Panc1 (cell line): ENCODE measurements around the gene RPN2. TPM values are rescaled to one million over a fixed set of nuclear protein-coding genes. Genes with fewer than 3 reads are reported as not detected.

ENCODE experiments used
- ATAC-seq: fragments of 200-7000 bp; cut with Tn5 transposase; 2 replicates; pipeline ENCODE4 v1.9.1; 2020; ENCODE audit warnings: mild to moderate bottlenecking, moderate library complexity
- BruUV-seq: library from RNA; stranded (reverse); fragments of 400-500 nt; replicated peaks from 2 replicates; lab custom pipeline; 2021; lab: Mats Ljungman, UMichigan
- CTCF ChIA-PET: fragments of 300-600 bp; sonication (Branson Sonifier 250); formaldehyde crosslinking; loops from one replicate; lab custom pipeline; 2022; ENCODE audit warnings: antibody characterized with exemption; lab: Charles Lee
- POLR2A ChIA-PET: fragments of 300-600 bp; sonication (Branson Sonifier 250); formaldehyde crosslinking; loops from one replicate; lab custom pipeline; 2022; ENCODE audit warnings: antibody characterized with exemption; lab: Charles Lee
- DNase-seq: peaks from one replicate; pipeline ENCODE4 v3.0.0-alpha.2; 2010; ENCODE audit warnings: low read depth, low spot score
- H3K27ac ChIP-seq: 2 replicates; pipeline ENCODE4 v1.5.1; 2011; ENCODE audit warnings: mild to moderate bottlenecking, low read length, inconsistent platforms
- H3K27me3 ChIP-seq: fragments of 200-500 bp; sonication (Bioruptor generic); 2 replicates; pipeline ENCODE4 v1.6.0; 2014; ENCODE audit warnings: low read length, inconsistent platforms; ENCODE audit not compliant: control insufficient read depth, insufficient read depth
- H3K36me3 ChIP-seq: fragments of 200-500 bp; sonication (Bioruptor generic); 2 replicates; pipeline ENCODE4 v1.5.1; 2014; ENCODE audit warnings: inconsistent platforms, mild to moderate bottlenecking, low read length, moderate library complexity; ENCODE audit not compliant: control insufficient read depth, insufficient read depth
- H3K4me1 ChIP-seq: 2 replicates; pipeline ENCODE4 v1.5.1; 2011; ENCODE audit warnings: inconsistent platforms, mild to moderate bottlenecking, low read length, moderate library complexity; ENCODE audit not compliant: control insufficient read depth, insufficient read depth
- H3K4me3 ChIP-seq, 2 experiments: 2 replicates each; pipeline ENCODE4 v1.5.1; 2011 to 2012; ENCODE audit warnings: low read depth in 2 of 2, low read length in 2 of 2, mild to moderate bottlenecking in 2 of 2, inconsistent platforms in 1 of 2, moderate library complexity in 1 of 2
- H3K9me3 ChIP-seq: fragments of 200-500 bp; sonication (Bioruptor generic); 2 replicates; pipeline ENCODE4 v1.5.1; 2014; ENCODE audit warnings: low read depth, mild to moderate bottlenecking, inconsistent platforms, low read length, moderate library complexity; ENCODE audit not compliant: control insufficient read depth, insufficient read depth
- POLR2AphosphoS5 ChIP-seq: IDR thresholded peaks from 2 replicates; pipeline ENCODE4 v1.6.1; 2012; ENCODE audit warnings: mild to moderate bottlenecking, low read depth, low read length, moderate library complexity
- REST ChIP-seq, 2 experiments: IDR thresholded peaks; 2 replicates each; pipeline ENCODE4 v1.6.1; 2011 to 2012; ENCODE audit warnings: low read depth in 2 of 2, control low read depth in 1 of 2, low read length in 1 of 2, mild to moderate bottlenecking in 1 of 2, moderate library complexity in 1 of 2; ENCODE audit not compliant: insufficient read depth in 1 of 2
- SIN3A ChIP-seq: IDR thresholded peaks from 2 replicates; pipeline ENCODE4 v1.6.1; 2012; ENCODE audit warnings: low read depth, mild to moderate bottlenecking, low read length, moderate library complexity, borderline replicate concordance; ENCODE audit not compliant: insufficient read depth
- TCF7L2 ChIP-seq: IDR thresholded peaks from 2 replicates; pipeline ENCODE4 v1.6.1; 2011; ENCODE audit warnings: mild to moderate bottlenecking, low read depth, low read length, inconsistent platforms
- in situ Hi-C: cut with HindIII; loops from 2 replicates; pipeline ENCODE4 v1.10.0; 2016; ENCODE audit warnings: low sequenced_read_pairs, low pct_unique_long_range_greater_than_20kb
- intact Hi-C: fragments of 100-400 bp; cut with micrococcal nuclease; formaldehyde crosslinking; loops from one replicate; pipeline ENCODE4 v1.10.0; 2022; ENCODE audit not compliant: unreplicated experiment
- total RNA-seq: library from RNA; stranded (reverse); gene quantifications from one replicate; pipeline ENCODE4 v1.2.1, GENCODE V29; 2021; ENCODE audit not compliant: unreplicated experiment
- TF ChIP-seq, protein P1 (sequence below): fragments of 450-650 bp; IDR thresholded peaks from 2 replicates; pipeline ENCODE4 v1.5.1; 2017; ENCODE audit warnings: mild to moderate bottlenecking

RPN2 gene
- total RNA-seq, 1 experiment from 2014 or later = 250 TPM

DNA sequence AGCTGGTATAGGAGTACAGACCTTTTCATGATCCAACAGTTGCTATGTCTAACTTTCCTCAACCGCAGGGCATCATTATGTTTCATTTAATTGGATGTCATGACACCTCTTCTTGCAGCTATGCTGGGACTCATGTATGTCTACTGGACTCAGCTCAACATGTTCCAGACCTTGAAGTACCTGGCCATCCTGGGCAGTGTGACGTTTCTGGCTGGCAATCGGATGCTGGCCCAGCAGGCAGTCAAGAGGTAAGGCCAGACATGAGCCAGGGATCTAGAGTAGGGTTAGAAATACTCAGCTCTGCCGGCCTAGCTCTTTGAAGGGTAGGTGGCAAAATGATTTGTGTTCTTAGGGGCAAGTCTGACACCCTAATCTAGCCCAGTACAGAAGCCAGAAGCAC lies 57.3 kb downstream of the RPN2 start:
- peaks cover 43% of the 10 kb centered on the region for H3K36me3 ChIP-seq
- no peaks in the 10 kb centered on the region for H3K4me1 ChIP-seq
- ChIA-PET POLR2A (interaction anchor here (0.6 kb wide), 1 partner anchor 486 kb away, joined by 7 read pairs; no protein-coding TSS in a partner anchor), CTCF (no interaction called here)
- H3K27ac ChIP-seq = no peak overlapping the region
- no TSS peak for BruUV-seq
- TF ChIP-seq TCF7L2 (no peak), POLR2AphosphoS5 (no peak), SIN3A (no peak), REST (IDR thresholded peaks at IDR 0.05; ENCODE audit: insufficient read depth in 1 of 2, low read depth in 2 of 2, low read length in 1 of 2) (no peak)
- TF ChIP-seq, protein P1, sequence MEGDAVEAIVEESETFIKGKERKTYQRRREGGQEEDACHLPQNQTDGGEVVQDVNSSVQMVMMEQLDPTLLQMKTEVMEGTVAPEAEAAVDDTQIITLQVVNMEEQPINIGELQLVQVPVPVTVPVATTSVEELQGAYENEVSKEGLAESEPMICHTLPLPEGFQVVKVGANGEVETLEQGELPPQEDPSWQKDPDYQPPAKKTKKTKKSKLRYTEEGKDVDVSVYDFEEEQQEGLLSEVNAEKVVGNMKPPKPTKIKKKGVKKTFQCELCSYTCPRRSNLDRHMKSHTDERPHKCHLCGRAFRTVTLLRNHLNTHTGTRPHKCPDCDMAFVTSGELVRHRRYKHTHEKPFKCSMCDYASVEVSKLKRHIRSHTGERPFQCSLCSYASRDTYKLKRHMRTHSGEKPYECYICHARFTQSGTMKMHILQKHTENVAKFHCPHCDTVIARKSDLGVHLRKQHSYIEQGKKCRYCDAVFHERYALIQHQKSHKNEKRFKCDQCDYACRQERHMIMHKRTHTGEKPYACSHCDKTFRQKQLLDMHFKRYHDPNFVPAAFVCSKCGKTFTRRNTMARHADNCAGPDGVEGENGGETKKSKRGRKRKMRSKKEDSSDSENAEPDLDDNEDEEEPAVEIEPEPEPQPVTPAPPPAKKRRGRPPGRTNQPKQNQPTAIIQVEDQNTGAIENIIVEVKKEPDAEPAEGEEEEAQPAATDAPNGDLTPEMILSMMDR = no peak
- DNase-seq (no peak), ATAC-seq (no peak)
- in situ Hi-C loops (no loop called here), intact Hi-C loops (no loop called here)
- no peaks in the 10 kb centered on the region for H3K9me3 ChIP-seq
- H3K4me3 ChIP-seq = no peak overlapping the region
- no peaks in the 10 kb centered on the region for H3K27me3 ChIP-seq

DNA sequence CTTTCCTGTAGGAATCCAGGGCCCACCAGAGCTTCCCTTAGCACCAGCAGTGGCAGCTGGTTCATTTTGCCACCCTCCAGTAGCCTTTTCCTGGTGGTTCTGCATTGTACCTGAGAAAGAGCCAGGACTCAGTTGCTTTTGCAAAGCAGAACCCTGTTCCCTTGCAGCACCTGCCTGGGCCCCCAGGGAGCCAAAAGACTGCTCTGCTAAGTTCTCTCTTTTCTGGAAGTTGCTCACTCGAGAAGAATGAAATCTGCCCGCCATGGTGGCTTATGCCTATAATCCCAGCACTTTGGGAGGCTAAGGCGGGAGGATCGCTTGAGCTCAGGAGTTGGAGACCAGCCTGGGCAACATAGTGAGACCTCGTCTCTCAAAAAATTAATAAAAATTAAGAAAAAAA lies 58.5 kb downstream of the RPN2 start:
- Histone ChIP-seq H3K4me3 (no peak overlapping the region), H3K4me1 (no peaks in the 10 kb centered on the region), H3K27me3 (no peaks in the 10 kb centered on the region), H3K36me3 (peaks cover 42% of the 10 kb centered on the region), H3K27ac (no peak overlapping the region), H3K9me3 (no peaks in the 10 kb centered on the region)
- intact Hi-C loops (no loop called here), in situ Hi-C loops (no loop called here)
- ChIA-PET POLR2A (no interaction called here), CTCF (no interaction called here)
- TF ChIP-seq REST (IDR thresholded peaks at IDR 0.05; ENCODE audit: insufficient read depth in 1 of 2, low read depth in 2 of 2, low read length in 1 of 2) (no peak), SIN3A (no peak), TCF7L2 (no peak), POLR2AphosphoS5 (no peak)
- TF ChIP-seq, protein P1 = no peak
- BruUV-seq = no TSS peak
- ATAC-seq (no peak), DNase-seq (no peak)
